Measurements from ENCODE around the gene NTS. TPM values are rescaled to one million over a fixed set of nuclear protein-coding genes. Genes with fewer than 3 reads are reported as not detected.

Gene NTS
- total RNA-seq, 1 experiment from 2014 or later: 21.9 TPM

DNA sequence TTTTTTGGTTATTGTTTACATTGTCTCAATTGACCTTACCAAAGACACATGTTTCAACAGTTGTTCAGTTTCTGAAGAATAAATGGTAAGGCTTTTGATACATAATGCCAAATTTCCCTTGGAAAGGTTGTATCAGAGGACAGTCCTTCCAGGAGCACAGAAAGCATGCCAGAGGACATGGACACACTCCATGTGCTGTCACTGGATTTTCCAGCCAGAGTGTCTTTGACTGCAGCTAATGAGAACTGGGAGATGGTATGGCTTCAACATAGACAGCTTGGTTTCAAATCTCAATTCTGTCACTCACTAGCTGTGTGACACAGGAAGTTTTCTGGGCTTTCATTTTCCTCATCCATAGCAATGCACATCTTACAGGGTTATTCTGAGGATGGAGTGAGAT is 20.6 kb downstream of the NTS start (continued):
- TF ChIP-seq FOXJ3 (CRISPR knock-in tag; IDR thresholded peaks at IDR 0.05; ENCODE audit: borderline replicate concordance) (no peak), ATF1 (CRISPR knock-in tag; IDR thresholded peaks at IDR 0.05) (no peak), NR1H2 (CRISPR knock-in tag; IDR thresholded peaks at IDR 0.05) (no peak), SP1 (CRISPR knock-in tag; conservative IDR thresholded peaks at IDR 0.05) (no peak), PRRX2 (CRISPR knock-in tag; IDR thresholded peaks at IDR 0.05) (no peak), NFE2L1 (CRISPR knock-in tag; IDR thresholded peaks at IDR 0.05) (no peak), KAT7 (CRISPR knock-in tag; IDR thresholded peaks at IDR 0.05; ENCODE audit: borderline replicate concordance) (no peak), TCF7 (CRISPR knock-in tag; IDR thresholded peaks at IDR 0.05; ENCODE audit: low read depth) (no peak), IRF2 (CRISPR knock-in tag; IDR thresholded peaks at IDR 0.05; ENCODE audit: borderline replicate concordance, low read depth) (no peak)
- TF ChIP-seq, protein P1, sequence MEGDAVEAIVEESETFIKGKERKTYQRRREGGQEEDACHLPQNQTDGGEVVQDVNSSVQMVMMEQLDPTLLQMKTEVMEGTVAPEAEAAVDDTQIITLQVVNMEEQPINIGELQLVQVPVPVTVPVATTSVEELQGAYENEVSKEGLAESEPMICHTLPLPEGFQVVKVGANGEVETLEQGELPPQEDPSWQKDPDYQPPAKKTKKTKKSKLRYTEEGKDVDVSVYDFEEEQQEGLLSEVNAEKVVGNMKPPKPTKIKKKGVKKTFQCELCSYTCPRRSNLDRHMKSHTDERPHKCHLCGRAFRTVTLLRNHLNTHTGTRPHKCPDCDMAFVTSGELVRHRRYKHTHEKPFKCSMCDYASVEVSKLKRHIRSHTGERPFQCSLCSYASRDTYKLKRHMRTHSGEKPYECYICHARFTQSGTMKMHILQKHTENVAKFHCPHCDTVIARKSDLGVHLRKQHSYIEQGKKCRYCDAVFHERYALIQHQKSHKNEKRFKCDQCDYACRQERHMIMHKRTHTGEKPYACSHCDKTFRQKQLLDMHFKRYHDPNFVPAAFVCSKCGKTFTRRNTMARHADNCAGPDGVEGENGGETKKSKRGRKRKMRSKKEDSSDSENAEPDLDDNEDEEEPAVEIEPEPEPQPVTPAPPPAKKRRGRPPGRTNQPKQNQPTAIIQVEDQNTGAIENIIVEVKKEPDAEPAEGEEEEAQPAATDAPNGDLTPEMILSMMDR (IDR thresholded peaks at IDR 0.05): no peak
- TF ChIP-seq, protein P2, sequence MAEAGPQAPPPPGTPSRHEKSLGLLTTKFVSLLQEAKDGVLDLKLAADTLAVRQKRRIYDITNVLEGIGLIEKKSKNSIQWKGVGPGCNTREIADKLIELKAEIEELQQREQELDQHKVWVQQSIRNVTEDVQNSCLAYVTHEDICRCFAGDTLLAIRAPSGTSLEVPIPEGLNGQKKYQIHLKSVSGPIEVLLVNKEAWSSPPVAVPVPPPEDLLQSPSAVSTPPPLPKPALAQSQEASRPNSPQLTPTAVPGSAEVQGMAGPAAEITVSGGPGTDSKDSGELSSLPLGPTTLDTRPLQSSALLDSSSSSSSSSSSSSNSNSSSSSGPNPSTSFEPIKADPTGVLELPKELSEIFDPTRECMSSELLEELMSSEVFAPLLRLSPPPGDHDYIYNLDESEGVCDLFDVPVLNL (CRISPR knock-in tag; IDR thresholded peaks at IDR 0.05; ENCODE audit: borderline replicate concordance, low read depth): no peak
- TF ChIP-seq, protein P3, sequence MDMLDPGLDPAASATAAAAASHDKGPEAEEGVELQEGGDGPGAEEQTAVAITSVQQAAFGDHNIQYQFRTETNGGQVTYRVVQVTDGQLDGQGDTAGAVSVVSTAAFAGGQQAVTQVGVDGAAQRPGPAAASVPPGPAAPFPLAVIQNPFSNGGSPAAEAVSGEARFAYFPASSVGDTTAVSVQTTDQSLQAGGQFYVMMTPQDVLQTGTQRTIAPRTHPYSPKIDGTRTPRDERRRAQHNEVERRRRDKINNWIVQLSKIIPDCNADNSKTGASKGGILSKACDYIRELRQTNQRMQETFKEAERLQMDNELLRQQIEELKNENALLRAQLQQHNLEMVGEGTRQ (CRISPR knock-in tag; IDR thresholded peaks at IDR 0.05): no peak
- TF ChIP-seq, protein P4, sequence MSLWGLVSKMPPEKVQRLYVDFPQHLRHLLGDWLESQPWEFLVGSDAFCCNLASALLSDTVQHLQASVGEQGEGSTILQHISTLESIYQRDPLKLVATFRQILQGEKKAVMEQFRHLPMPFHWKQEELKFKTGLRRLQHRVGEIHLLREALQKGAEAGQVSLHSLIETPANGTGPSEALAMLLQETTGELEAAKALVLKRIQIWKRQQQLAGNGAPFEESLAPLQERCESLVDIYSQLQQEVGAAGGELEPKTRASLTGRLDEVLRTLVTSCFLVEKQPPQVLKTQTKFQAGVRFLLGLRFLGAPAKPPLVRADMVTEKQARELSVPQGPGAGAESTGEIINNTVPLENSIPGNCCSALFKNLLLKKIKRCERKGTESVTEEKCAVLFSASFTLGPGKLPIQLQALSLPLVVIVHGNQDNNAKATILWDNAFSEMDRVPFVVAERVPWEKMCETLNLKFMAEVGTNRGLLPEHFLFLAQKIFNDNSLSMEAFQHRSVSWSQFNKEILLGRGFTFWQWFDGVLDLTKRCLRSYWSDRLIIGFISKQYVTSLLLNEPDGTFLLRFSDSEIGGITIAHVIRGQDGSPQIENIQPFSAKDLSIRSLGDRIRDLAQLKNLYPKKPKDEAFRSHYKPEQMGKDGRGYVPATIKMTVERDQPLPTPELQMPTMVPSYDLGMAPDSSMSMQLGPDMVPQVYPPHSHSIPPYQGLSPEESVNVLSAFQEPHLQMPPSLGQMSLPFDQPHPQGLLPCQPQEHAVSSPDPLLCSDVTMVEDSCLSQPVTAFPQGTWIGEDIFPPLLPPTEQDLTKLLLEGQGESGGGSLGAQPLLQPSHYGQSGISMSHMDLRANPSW (CRISPR knock-in tag; conservative IDR thresholded peaks at IDR 0.05; ENCODE audit: low read depth): no peak

DNA sequence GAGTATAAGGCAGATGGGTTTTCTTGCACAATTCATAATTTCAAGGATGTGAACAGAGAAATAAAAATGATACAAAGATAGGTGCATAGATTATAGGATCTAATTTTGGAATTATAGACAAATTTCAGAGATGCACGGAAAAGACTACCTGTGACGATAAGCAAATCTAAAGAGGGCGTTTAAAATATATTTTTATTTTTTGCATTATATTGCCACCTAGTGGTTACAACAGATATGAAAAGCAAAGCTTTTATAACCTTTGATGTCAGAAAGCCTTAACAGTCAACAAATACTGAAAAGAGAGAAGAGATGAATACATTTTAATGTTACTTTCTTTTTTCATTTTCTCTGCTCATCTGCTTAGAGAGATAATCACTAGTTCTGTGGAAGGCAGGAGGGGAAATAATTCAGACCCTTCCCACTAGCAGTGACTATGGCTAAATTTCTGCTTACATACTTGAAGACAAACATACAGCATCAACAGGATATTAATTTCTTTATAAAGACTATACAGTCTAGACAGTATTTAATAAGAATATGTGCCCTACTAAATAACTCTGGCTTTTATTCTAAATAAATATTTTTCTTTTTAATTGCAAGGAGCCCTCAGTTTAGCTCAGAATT is 46.3 kb downstream of the NTS start:
- TF ChIP-seq, protein P1 (IDR thresholded peaks at IDR 0.05): peak; percentile 55
- no peak for TF ChIP-seq NFATC4 (CRISPR knock-in tag; IDR thresholded peaks at IDR 0.05)
- ChIA-PET CTCF (interaction anchor here (0.6 to 2.2 kb wide), 8 partner anchors 20 to 495 kb away, joined by 3 to 19 read pairs (median 6); no protein-coding TSS in a partner anchor), POLR2A (no interaction called here)
- ATAC-seq (no peak), DNase-seq (ENCODE audit: low spot score) (no peak)
- Mint-ChIP-seq H3K36me3 (peaks cover 4% of the 10 kb centered on the region), H3K27me3 (ENCODE audit: low read depth) (no peaks in the 10 kb centered on the region), H3K9me3 (peaks cover 6% of the 10 kb centered on the region), H3K27ac (no peak overlapping the region), H3K4me3 (no peak overlapping the region), H3K4me1 (peaks cover 18% of the 10 kb centered on the region)
